ENCODE measurements around the gene RAB11B.
"Not testable (repeated sequence)": the region's sequence is repeated elsewhere in the genome, so short reads cannot be mapped to it uniquely, and the experiment has no call there.

The RAB11B gene

GRCh38 chr19:8389891-8390616 lies at the start of gene RAB11B:
TSS of gene RAB11B (plus strand) at chr19:8390360. CDS start at chr19:8390417, 57 bp downstream.
- peak; percentile 99 for DNase-seq

DNA sequence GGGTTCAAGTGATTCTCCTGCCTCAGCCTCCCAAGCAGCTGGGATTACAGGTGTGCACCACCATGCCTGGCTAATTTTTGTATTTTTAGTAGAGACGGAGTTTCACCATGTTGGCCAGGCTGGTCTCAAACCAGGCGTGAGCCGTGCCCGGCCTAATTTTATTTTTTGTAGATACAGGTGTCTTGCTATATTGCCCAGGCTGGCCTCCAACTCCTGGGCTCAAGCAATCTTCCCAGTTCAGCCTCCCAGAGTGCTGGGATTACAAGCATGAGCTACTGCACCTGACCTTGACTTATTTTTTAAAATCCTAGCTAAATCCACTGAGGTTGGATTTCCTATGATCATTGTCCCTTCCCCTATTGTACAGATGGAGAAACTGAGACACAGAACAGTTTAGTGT lies 48.7 kb upstream of the RAB11B start:
- DNase-seq: not testable (repeated sequence)

GRCh38 chr19:8342316-8342683 lies 47.9 kb upstream of the RAB11B start:
- no peak for DNase-seq

DNA sequence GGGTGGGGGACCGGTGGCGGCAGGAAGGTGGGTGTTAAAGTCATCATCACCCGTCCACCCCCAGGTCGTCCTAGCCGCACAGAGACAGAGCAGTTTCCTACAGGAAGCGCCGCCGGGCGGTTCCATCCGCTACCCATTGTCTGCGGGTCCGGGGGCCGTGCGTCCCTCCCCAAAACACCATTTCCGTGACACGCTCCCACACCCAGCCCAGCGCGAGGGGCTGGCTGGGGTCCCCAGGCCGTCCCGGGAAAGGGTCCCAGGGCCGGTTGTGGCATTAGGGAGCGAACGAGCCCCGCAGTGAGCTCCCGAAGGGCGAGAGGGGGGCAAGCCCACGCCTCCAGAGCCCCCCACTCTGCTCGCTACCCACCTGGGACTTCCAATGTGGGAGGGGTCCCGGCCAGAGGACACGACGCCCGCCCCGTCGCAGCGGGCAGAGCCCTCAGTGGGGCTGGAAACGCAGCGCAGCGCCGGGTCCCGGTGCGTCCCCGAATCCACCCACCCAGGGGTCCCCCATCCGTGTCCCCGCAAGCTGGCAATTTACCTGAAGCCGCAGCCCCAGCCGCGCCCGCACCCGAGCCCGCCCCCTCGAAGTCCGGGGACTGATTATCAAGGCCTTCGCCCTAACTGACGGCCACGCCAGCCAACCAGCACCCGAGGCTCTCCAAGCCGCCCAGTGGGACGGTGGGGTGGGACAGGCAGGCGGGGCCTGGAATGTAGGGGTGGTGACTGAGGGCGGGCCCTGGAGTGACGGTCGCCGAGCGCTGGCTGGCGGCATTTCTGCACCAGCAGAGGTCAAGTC lies 47.3 kb upstream of the RAB11B start, which contains the start of gene KANK3:
TSS of gene KANK3 (minus strand) at position 579 of the 799 bp plus-strand sequence. CDS start 5,434 bp downstream, outside the sequence.
- DNase-seq: peak; percentile 92

DNA sequence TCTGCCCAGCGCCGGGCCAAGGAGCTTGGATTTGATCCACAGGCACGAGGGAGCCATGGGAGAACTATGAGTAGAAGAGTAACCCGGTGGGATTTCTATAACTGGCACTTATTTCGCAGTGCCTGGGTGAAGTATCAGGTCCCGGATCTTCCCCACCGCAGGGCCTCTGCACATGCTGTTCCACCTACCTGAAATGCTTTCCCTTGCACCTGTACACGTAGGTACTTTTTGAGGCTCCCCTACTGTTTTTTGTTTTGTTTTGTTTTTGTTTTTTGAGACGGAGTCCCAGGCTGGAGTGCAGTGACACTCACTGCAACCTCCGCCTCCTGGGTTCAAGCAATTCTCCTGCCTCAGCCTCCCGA lies 46.7 kb upstream of the RAB11B start:
- DNase-seq: no peak

GRCh38 chr19:8349629-8350372 lies 40.4 kb upstream of the RAB11B start:
- DNase-seq: not testable (repeated sequence)

DNA sequence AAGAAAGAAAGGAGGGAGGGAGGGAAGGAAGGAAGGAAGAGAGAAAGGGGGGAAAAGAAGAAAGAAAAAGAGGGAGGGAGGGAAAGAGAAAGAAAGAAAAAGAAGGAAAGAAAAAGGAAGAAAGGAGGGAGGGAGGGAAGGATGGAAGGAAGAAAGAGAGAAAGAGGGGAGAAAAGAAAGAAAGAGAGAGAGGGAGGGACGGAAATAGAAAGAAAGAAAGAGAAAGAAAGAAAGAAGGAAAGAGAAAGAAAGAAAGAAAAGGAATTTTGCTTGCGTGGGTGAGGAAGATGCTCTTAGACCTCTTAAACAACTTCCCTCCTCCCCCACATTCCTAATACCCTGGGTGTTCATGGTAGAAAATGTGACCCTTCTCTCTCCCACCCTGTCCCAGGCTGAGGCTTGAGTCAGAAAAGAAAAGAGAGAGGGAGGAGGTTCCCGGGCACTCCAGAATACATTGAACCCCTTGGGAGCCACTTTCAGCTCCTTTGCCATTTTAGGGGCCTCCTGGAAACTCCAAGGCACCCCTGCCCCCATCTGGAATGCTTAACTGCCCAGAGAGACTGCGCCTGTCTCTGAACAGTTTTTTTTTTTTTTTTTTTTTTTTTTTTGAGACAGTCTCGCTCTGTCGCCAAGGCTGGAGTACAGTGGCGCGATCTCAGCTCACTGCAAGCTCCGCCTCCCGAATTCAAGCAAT lies 37.9 kb upstream of the RAB11B start:
- no peak for DNase-seq

DNA sequence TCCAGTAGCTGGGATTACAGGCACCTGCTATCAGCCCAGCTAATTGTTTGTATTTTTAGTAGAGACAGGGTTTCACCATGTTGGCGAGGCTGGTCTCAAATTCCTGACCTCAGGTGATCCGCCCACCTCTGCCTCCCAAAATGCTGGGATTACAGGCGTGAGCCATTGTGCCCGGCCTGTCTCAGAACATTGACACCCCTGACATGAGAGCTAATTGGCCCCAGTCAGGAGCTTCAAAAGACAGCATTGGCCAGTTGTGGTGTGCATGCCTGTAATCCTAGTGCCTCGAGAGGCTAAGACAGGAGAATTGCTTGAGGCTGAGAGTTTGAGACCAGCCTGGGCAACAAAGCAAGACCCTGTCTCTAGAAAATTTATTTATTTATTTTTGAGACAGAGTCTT lies 37.3 kb upstream of the RAB11B start:
- DNase-seq: not testable (repeated sequence)

GRCh38 chr19:8355631-8356402 lies 34.3 kb upstream of the RAB11B start:
- no peak for DNase-seq

- no peak for DNase-seq
Measured at GRCh38 chr19:8357007-8357521, 33.1 kb upstream of the RAB11B start.

- DNase-seq: no peak
Measured at GRCh38 chr19:8358948-8359347, 31.2 kb upstream of the RAB11B start.

- no peak for DNase-seq
Measured at GRCh38 chr19:8360196-8360595, 30.0 kb upstream of the RAB11B start.

GRCh38 chr19:8361921-8362793 lies 28.0 kb upstream of the RAB11B start:
- DNase-seq: no peak

- peak; percentile 63 for DNase-seq
Measured at GRCh38 chr19:8363803-8364771, 26.1 kb upstream of the RAB11B start, which contains the start of gene ANGPTL4. TSS of gene ANGPTL4 (plus strand) at chr19:8364155. CDS start at chr19:8364322, 167 bp downstream.

- DNase-seq: no peak
Measured at GRCh38 chr19:8366121-8366581, 24.0 kb upstream of the RAB11B start.

GRCh38 chr19:8366961-8367326 lies 23.2 kb upstream of the RAB11B start:
- no peak for DNase-seq

DNA sequence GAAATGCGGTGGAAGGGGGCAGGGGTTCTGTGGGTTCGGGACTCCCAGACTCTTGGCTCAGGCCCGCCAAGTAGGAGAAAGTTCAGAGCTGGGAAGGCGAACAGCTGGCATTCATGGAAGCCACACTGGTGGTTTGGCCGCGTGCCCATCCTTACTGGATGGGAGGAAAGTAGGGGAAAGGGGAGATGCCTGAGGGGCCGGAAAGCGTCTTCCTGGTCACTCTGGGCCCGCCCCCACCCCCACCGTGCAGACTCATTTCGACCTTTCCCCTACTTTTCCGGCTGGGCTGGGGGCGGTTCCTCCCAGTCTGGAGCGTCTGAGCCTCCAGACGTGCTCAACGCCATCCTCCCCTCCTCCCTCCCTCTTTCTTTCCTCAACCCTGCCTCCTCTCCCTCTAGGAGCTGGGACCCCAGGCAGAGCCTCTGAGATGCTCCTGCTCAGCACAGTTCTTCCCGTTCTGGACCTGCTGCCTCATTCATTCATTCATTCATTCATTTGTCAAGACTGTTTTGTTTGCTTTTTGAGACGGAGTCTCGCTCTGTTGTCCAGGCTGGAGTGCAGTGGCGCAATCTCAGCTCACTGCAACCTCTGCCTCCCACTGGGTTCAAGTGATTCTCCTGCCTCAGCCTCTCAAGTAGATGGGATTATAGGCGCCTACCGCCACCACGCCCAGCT lies 22.7 kb upstream of the RAB11B start:
- no peak for DNase-seq

DNA sequence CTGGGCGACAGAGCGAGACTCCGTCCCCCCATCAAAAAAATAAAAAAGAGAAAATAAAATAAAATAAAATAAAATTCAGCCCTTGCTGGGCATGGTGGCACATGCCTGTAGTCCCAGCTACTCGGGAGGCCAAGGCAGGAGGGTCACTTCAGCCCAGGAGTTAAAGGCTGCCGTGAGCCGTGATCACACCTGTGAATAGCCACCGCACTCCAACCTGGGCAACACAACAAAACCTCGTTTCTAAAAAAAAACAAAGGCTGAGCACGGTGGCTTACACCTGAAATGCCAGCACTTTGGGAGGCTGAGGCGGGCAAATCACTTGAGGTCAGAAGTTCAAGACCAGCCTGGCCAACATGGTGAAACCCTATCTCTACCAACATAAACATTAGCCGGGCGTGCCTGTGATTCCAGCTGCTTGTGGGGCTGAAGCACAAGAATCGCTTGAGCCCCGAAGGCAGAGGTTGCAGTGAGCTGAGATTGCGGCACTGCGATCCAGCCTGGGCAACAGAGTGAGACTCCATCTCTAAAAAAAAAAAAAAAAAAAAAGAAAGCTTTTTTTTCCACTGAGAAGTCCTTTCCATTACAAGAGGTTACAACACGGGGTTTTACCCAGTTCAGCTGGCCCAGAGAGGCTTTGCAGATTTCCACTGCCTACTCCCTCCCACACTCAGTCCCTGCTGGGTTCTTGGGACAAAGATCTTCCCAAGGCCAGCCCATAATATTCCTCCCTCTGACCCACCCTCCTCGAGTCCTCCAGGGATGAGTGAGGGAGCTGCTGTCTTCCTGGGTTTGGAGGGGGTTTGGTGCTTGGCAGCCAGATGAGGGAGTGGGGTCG lies 19.8 kb upstream of the RAB11B start:
- no peak for DNase-seq

Data from stimulated activated naive CD4-positive, alpha-beta T cell treated with Interleukin-2 at 50 U/mL for 16 hours (primary cell).